ENCODE measurements around the gene GAB2.
"Not testable (repeated sequence)": the region's sequence is repeated elsewhere in the genome, so short reads cannot be mapped to it uniquely, and the experiment has no call there.

Gene GAB2

GRCh38 chr11:78365381-78365792, 52.2 kb downstream of the GAB2 start:
- DNase-seq (ENCODE audit: low read depth in 2 of 2) = peak in 1 of 2 experiments; percentile 19

- DNase-seq (ENCODE audit: low read depth in 2 of 2) = no peak
These were observed 53.4 kb downstream of the GAB2 start for GRCh38 chr11:78364128-78364751.

GRCh38 chr11:78363024-78363619, 54.5 kb downstream of the GAB2 start:
- no peak for DNase-seq (ENCODE audit: low read depth in 2 of 2)

- no peak for DNase-seq (ENCODE audit: low read depth in 2 of 2)
These were observed 56.4 kb downstream of the GAB2 start for GRCh38 chr11:78361228-78361627.

GRCh38 chr11:78359921-78360320, 57.7 kb downstream of the GAB2 start:
- DNase-seq (ENCODE audit: low read depth in 2 of 2) = no peak

- DNase-seq (ENCODE audit: low read depth in 2 of 2) = not testable (repeated sequence)
These were observed 59.7 kb downstream of the GAB2 start for GRCh38 chr11:78357924-78358323.

- DNase-seq (ENCODE audit: low read depth in 2 of 2) = not testable (repeated sequence)
These were observed 60.2 kb downstream of the GAB2 start for GRCh38 chr11:78357425-78357824.

GRCh38 chr11:78355742-78356141, 61.9 kb downstream of the GAB2 start:
- not testable (repeated sequence) for DNase-seq (ENCODE audit: low read depth in 2 of 2)

GRCh38 chr11:78355309-78355705, 62.3 kb downstream of the GAB2 start:
- no peak for DNase-seq (ENCODE audit: low read depth in 2 of 2)

GRCh38 chr11:78354408-78355308, 63.0 kb downstream of the GAB2 start:
- DNase-seq (ENCODE audit: low read depth in 2 of 2) = peak; percentile 53 to 55

GRCh38 chr11:78351979-78352841, 65.4 kb downstream of the GAB2 start:
- DNase-seq (ENCODE audit: low read depth in 2 of 2) = no peak

GRCh38 chr11:78351193-78351592, 66.4 kb downstream of the GAB2 start:
- no peak for DNase-seq (ENCODE audit: low read depth in 2 of 2)

GRCh38 chr11:78350646-78351165, 66.9 kb downstream of the GAB2 start:
- peak in 1 of 2 experiments; percentile 24 for DNase-seq (ENCODE audit: low read depth in 2 of 2)

GRCh38 chr11:78350091-78350645, 67.5 kb downstream of the GAB2 start:
- DNase-seq (ENCODE audit: low read depth in 2 of 2) = no peak

- DNase-seq (ENCODE audit: low read depth in 2 of 2) = no peak
These were observed 68.0 kb downstream of the GAB2 start for GRCh38 chr11:78349624-78350023.

- DNase-seq (ENCODE audit: low read depth in 2 of 2) = no peak
These were observed 68.5 kb downstream of the GAB2 start for GRCh38 chr11:78349114-78349513.

GRCh38 chr11:78347956-78348355, 69.7 kb downstream of the GAB2 start:
- no peak for DNase-seq (ENCODE audit: low read depth in 2 of 2)

GRCh38 chr11:78346799-78347198, 70.8 kb downstream of the GAB2 start:
- DNase-seq (ENCODE audit: low read depth in 2 of 2) = no peak

GRCh38 chr11:78345450-78345849, 72.2 kb downstream of the GAB2 start:
- DNase-seq (ENCODE audit: low read depth in 2 of 2) = no peak

- no peak for DNase-seq (ENCODE audit: low read depth in 2 of 2)
These were observed 72.9 kb downstream of the GAB2 start for GRCh38 chr11:78344676-78345075.

GRCh38 chr11:78344094-78344493, 73.5 kb downstream of the GAB2 start:
- DNase-seq (ENCODE audit: low read depth in 2 of 2) = no peak
